Neutrophil (primary cell): ENCODE measurements around the gene TKFC.
"Not testable (repeated sequence)": the region's sequence is repeated elsewhere in the genome, so short reads cannot be mapped to it uniquely, and the experiment has no call there.

Source experiments
- H3K27ac ChIP-seq: fragments of 200-600 bp; sonication (generic); 2 replicates; pipeline ENCODE4 v1.5.1; 2016; ENCODE audit warnings: mild to moderate bottlenecking, moderate library complexity
- H3K27me3 ChIP-seq: fragments of 200-600 bp; sonication (generic); 2 replicates; pipeline ENCODE4 v1.6.0; 2016; ENCODE audit warnings: mild to moderate bottlenecking
- H3K36me3 ChIP-seq: fragments of 200-600 bp; sonication (generic); 2 replicates; pipeline ENCODE4 v1.5.1; 2017
- H3K4me1 ChIP-seq, 2 experiments: fragments of 200-600 bp in 1 of 2; sonication (generic) in 1 of 2; 1 replicate in 1 of 2; 2 replicates in 1 of 2; pipeline versions ENCODE4 v1.5.1 to v1.6.1; 2013 to 2016; ENCODE audit warnings: low read depth in 1 of 2, low read length in 1 of 2, mild to moderate bottlenecking in 1 of 2, moderate library complexity in 1 of 2; ENCODE audit not compliant: control insufficient read depth in 1 of 2, insufficient read depth in 1 of 2
- H3K4me3 ChIP-seq, 2 experiments: fragments of 200-600 bp in 1 of 2; sonication (generic) in 1 of 2; 1 replicate in 1 of 2; 2 replicates in 1 of 2; pipeline ENCODE4 v1.5.1; 2013 to 2016; ENCODE audit warnings: low read depth in 1 of 2, low read length in 1 of 2, mild to moderate bottlenecking in 1 of 2, moderate library complexity in 1 of 2
- H3K9me3 ChIP-seq: fragments of 200-600 bp; sonication (generic); 2 replicates; pipeline ENCODE4 v1.5.1; 2016
- TF ChIP-seq, protein P1 (sequence below): fragments of 200-600 bp; sonication (generic); IDR thresholded peaks from 2 replicates; pipeline ENCODE4 v1.5.1; 2016; ENCODE audit warnings: antibody characterized with exemption

TKFC gene

GRCh38 chr11:61372659-61373420 is 39.8 kb downstream of the TKFC start:
- no peaks in the 10 kb centered on the region for H3K4me1 ChIP-seq
- H3K9me3 ChIP-seq, result no peaks in the 10 kb centered on the region
- TF ChIP-seq, protein P1, sequence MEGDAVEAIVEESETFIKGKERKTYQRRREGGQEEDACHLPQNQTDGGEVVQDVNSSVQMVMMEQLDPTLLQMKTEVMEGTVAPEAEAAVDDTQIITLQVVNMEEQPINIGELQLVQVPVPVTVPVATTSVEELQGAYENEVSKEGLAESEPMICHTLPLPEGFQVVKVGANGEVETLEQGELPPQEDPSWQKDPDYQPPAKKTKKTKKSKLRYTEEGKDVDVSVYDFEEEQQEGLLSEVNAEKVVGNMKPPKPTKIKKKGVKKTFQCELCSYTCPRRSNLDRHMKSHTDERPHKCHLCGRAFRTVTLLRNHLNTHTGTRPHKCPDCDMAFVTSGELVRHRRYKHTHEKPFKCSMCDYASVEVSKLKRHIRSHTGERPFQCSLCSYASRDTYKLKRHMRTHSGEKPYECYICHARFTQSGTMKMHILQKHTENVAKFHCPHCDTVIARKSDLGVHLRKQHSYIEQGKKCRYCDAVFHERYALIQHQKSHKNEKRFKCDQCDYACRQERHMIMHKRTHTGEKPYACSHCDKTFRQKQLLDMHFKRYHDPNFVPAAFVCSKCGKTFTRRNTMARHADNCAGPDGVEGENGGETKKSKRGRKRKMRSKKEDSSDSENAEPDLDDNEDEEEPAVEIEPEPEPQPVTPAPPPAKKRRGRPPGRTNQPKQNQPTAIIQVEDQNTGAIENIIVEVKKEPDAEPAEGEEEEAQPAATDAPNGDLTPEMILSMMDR, result no peak
- H3K4me3 ChIP-seq, result no peak overlapping the region
- H3K27me3 ChIP-seq, result no peaks in the 10 kb centered on the region
- H3K36me3 ChIP-seq, result peaks cover 27% of the 10 kb centered on the region
- no peak overlapping the region for H3K27ac ChIP-seq

- H3K4me3 ChIP-seq, result no peak overlapping the region
- TF ChIP-seq, protein P1, result no peak
- no peaks in the 10 kb centered on the region for H3K27me3 ChIP-seq
- peaks cover 10% of the 10 kb centered on the region in 2 experiments for H3K4me1 ChIP-seq
- no peaks in the 10 kb centered on the region for H3K36me3 ChIP-seq
- no peaks in the 10 kb centered on the region for H3K9me3 ChIP-seq
- no peak overlapping the region for H3K27ac ChIP-seq
Measured at GRCh38 chr11:61375761-61376108, 42.7 kb downstream of the TKFC start.

GRCh38 chr11:61377461-61378160 is 44.6 kb downstream of the TKFC start:
- no peak overlapping the region for H3K27ac ChIP-seq

GRCh38 chr11:61378713-61379313 is 45.8 kb downstream of the TKFC start:
- peak overlapping the region; percentile 2 for H3K27ac ChIP-seq
- no peaks in the 10 kb centered on the region for H3K27me3 ChIP-seq
- H3K36me3 ChIP-seq, result no peaks in the 10 kb centered on the region
- peaks cover 10% of the 10 kb centered on the region in 2 experiments for H3K4me1 ChIP-seq
- H3K4me3 ChIP-seq, result no peak overlapping the region
- TF ChIP-seq, protein P1, result no peak
- H3K9me3 ChIP-seq, result no peaks in the 10 kb centered on the region

More at GRCh38 chr11:61377461-61378160, 44.6 kb downstream of the TKFC start:
- TF ChIP-seq, protein P1, result no peak
- H3K4me3 ChIP-seq, result no peak overlapping the region
- peaks cover 10% of the 10 kb centered on the region in 2 experiments for H3K4me1 ChIP-seq
- H3K27me3 ChIP-seq, result no peaks in the 10 kb centered on the region
- H3K9me3 ChIP-seq, result no peaks in the 10 kb centered on the region
- H3K36me3 ChIP-seq, result no peaks in the 10 kb centered on the region

GRCh38 chr11:61380884-61381283 is 47.9 kb downstream of the TKFC start:
- Histone ChIP-seq H3K9me3 (no peaks in the 10 kb centered on the region), H3K27me3 (no peaks in the 10 kb centered on the region), H3K4me1 (peaks cover 15 to 16% of the 10 kb centered on the region in 2 experiments), H3K27ac (no peak overlapping the region), H3K4me3 (no peak overlapping the region), H3K36me3 (no peaks in the 10 kb centered on the region)
- TF ChIP-seq, protein P1, result no peak

DNA sequence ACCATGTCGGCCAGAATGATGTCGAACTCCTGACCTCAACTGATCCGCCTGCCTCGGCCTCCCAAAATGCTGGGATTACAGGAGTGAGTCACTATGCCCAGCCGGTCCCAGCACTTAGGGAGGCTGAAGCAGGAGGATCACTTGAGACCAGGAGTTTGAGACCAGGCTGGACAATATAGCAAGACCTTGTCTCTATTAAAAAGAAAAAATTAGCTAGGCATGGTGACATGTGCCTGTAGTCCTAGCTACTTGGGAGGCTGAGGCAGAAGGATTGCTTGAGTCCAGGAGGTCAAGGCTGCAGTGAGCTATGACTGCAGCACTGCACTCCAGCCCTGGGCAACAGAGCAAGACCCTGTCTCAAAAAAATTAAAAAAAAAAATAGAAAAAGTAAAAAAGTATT is 50.8 kb downstream of the TKFC start:
- not testable (repeated sequence) for H3K27me3 ChIP-seq, H3K36me3 ChIP-seq, H3K4me3 ChIP-seq, H3K9me3 ChIP-seq, H3K27ac ChIP-seq
- peaks cover 8 to 11% of the 10 kb centered on the region in 2 experiments for H3K4me1 ChIP-seq
